ENCODE data around the gene FAM117A. TPM values are rescaled to one million over a fixed set of nuclear protein-coding genes. Genes with fewer than 3 reads are reported as not detected.
A peak's percentile ranks its signal among the peaks of the same experiment; 100 is the strongest.

FAM117A gene
- total RNA-seq, 1 donor from 2014 or later: 3.3 TPM

GRCh38 chr17:49695698-49696232, 68.2 kb downstream of the FAM117A start:
- DNase-seq (ENCODE audit: low spot score): no peak
- H3K4me3 Mint-ChIP-seq (ENCODE audit: unreplicated experiment): no peak overlapping the region
- H3K9me3 Mint-ChIP-seq (ENCODE audit: low read depth): no peaks in the 10 kb centered on the region
- no peaks in the 10 kb centered on the region for H3K27me3 Mint-ChIP-seq (ENCODE audit: low read depth)
- H3K36me3 Mint-ChIP-seq (ENCODE audit: low read depth): peaks cover 9% of the 10 kb centered on the region
- TF ChIP-seq CTCF (IDR thresholded peaks at IDR 0.05): peak; percentile 10
- no peak overlapping the region for H3K27ac Mint-ChIP-seq (ENCODE audit: unreplicated experiment)
- H3K4me1 Mint-ChIP-seq (ENCODE audit: low read depth): peaks cover 22% of the 10 kb centered on the region

- peak; percentile 18 for DNase-seq (ENCODE audit: low spot score)
- no peak overlapping the region for H3K27ac Mint-ChIP-seq (ENCODE audit: unreplicated experiment)
- H3K9me3 Mint-ChIP-seq (ENCODE audit: low read depth): no peaks in the 10 kb centered on the region
- peak; percentile 99 for TF ChIP-seq CTCF (IDR thresholded peaks at IDR 0.05)
- H3K36me3 Mint-ChIP-seq (ENCODE audit: low read depth): peaks cover 3% of the 10 kb centered on the region
- H3K4me1 Mint-ChIP-seq (ENCODE audit: low read depth): peaks cover 24% of the 10 kb centered on the region
- no peak overlapping the region for H3K4me3 Mint-ChIP-seq (ENCODE audit: unreplicated experiment)
- no peaks in the 10 kb centered on the region for H3K27me3 Mint-ChIP-seq (ENCODE audit: low read depth)
These were observed 68.9 kb downstream of the FAM117A start for GRCh38 chr17:49694847-49695697.

- no peaks in the 10 kb centered on the region for H3K27me3 Mint-ChIP-seq (ENCODE audit: low read depth)
- H3K4me3 Mint-ChIP-seq (ENCODE audit: unreplicated experiment): no peak overlapping the region
- DNase-seq (ENCODE audit: low spot score): no peak
These were observed 71.2 kb downstream of the FAM117A start for GRCh38 chr17:49692751-49693150.

GRCh38 chr17:49691677-49692191, 72.2 kb downstream of the FAM117A start:
- no peak for DNase-seq (ENCODE audit: low spot score)
- Mint-ChIP-seq H3K4me1 (ENCODE audit: low read depth) (peaks cover 46% of the 10 kb centered on the region), H3K27me3 (ENCODE audit: low read depth) (no peaks in the 10 kb centered on the region), H3K4me3 (ENCODE audit: unreplicated experiment) (no peak overlapping the region), H3K27ac (ENCODE audit: unreplicated experiment) (peak overlapping the region; percentile 94), H3K9me3 (ENCODE audit: low read depth) (no peaks in the 10 kb centered on the region), H3K36me3 (ENCODE audit: low read depth) (no peaks in the 10 kb centered on the region)
- no peak for TF ChIP-seq CTCF (IDR thresholded peaks at IDR 0.05)

More at GRCh38 chr17:49692751-49693150, 71.2 kb downstream of the FAM117A start:
- Mint-ChIP-seq H3K4me1 (ENCODE audit: low read depth) (peaks cover 39% of the 10 kb centered on the region), H3K36me3 (ENCODE audit: low read depth) (no peaks in the 10 kb centered on the region), H3K27ac (ENCODE audit: unreplicated experiment) (peak overlapping the region; percentile 30), H3K9me3 (ENCODE audit: low read depth) (no peaks in the 10 kb centered on the region)
- TF ChIP-seq CTCF (IDR thresholded peaks at IDR 0.05): no peak

- no peak for TF ChIP-seq CTCF (IDR thresholded peaks at IDR 0.05)
- no peaks in the 10 kb centered on the region for H3K9me3 Mint-ChIP-seq (ENCODE audit: low read depth)
- H3K27ac Mint-ChIP-seq (ENCODE audit: unreplicated experiment): peak overlapping the region; percentile 94
- no peaks in the 10 kb centered on the region for H3K27me3 Mint-ChIP-seq (ENCODE audit: low read depth)
- DNase-seq (ENCODE audit: low spot score): peak; percentile 37
- H3K4me3 Mint-ChIP-seq (ENCODE audit: unreplicated experiment): no peak overlapping the region
- H3K36me3 Mint-ChIP-seq (ENCODE audit: low read depth): no peaks in the 10 kb centered on the region
- peaks cover 48% of the 10 kb centered on the region for H3K4me1 Mint-ChIP-seq (ENCODE audit: low read depth)
These were observed 72.8 kb downstream of the FAM117A start for GRCh38 chr17:49691086-49691676.

Measured in chondrocyte (in vitro differentiated cells).